HCT116 (cell line): ENCODE results near the gene DDX1. TPM values are rescaled to one million over a fixed set of nuclear protein-coding genes. Genes with fewer than 3 reads are reported as not detected.

Experiments used
- ATAC-seq: fragments of 200-7000 bp; cut with Tn5 transposase; 2 replicates; pipeline ENCODE4 v1.9.1; 2020; ENCODE audit warnings: mild to moderate bottlenecking, moderate library complexity
- BruUV-seq: library from RNA; stranded (reverse); fragments of 400-500 nt; replicated peaks from 2 replicates; lab custom pipeline; 2021; lab: Mats Ljungman, UMichigan
- CTCF ChIA-PET: fragments of 300-600 bp; sonication (Branson Sonifier 250); formaldehyde crosslinking; loops from one replicate; lab custom pipeline; 2021; ENCODE audit warnings: antibody characterized with exemption; lab: Charles Lee
- POLR2A ChIA-PET: fragments of 300-600, 350-600 bp; sonication (Branson Sonifier 250); formaldehyde crosslinking; loops from one replicate; lab custom pipeline; 2021; ENCODE audit warnings: antibody characterized with exemption; lab: Charles Lee
- RAD21 ChIA-PET, 2 experiments: fragments of 300-600 bp; sonication (Branson Sonifier 250); formaldehyde crosslinking; loops; one replicate each; lab custom pipeline; 2023; ENCODE audit warnings: low total read pairs in 2 of 2; ENCODE audit not compliant: uncharacterized antibody in 2 of 2, unreplicated experiment in 2 of 2, low non-redundant PET in 1 of 2; lab: Charles Lee
- DNase-seq: peaks from one replicate; pipeline ENCODE4 v3.0.0-alpha.2; 2010; ENCODE audit warnings: low read depth, low spot score
- H2AFZ ChIP-seq: fragments of 200-600 bp; shearing (Covaris generic), sonication (generic); 2 replicates; pipeline ENCODE4 v1.6.1; 2017; ENCODE audit warnings: low read depth, mixed run types, mixed read lengths, antibody characterized with exemption, low read length; ENCODE audit not compliant: poor library complexity, severe bottlenecking
- H3K27ac ChIP-seq: 2 replicates; pipeline ENCODE4 v1.5.1; 2012; ENCODE audit warnings: low read depth, low read length
- H3K27me3 ChIP-seq: fragments of 200-600 bp; sonication (generic); 2 replicates; pipeline ENCODE4 v1.6.1; 2016; ENCODE audit warnings: mixed run types, low read length, mixed read lengths; ENCODE audit not compliant: insufficient read depth
- H3K36me3 ChIP-seq, 2 experiments: fragments of 200-500 bp in 1 of 2; fragments of 200-600 bp in 1 of 2; sonication (Bioruptor generic) in 1 of 2; sonication (generic) in 1 of 2; 2 replicates each; pipeline versions ENCODE4 v1.5.1 to v1.6.1; 2014 to 2016; ENCODE audit warnings: low read length in 2 of 2, inconsistent platforms in 1 of 2, mixed read lengths in 1 of 2, mixed run types in 1 of 2; ENCODE audit not compliant: insufficient read depth in 2 of 2, control insufficient read depth in 1 of 2
- H3K4me1 ChIP-seq, 2 experiments: fragments of 200-600 bp in 1 of 2; sonication (generic) in 1 of 2; 2 replicates each; pipeline versions ENCODE4 v1.5.1 to v1.6.1; 2012 to 2017; ENCODE audit warnings: low read length in 2 of 2, inconsistent platforms in 1 of 2, mild to moderate bottlenecking in 1 of 2, mixed read lengths in 1 of 2, mixed run types in 1 of 2, moderate library complexity in 1 of 2; ENCODE audit not compliant: insufficient read depth in 2 of 2, control insufficient read depth in 1 of 2
- H3K4me2 ChIP-seq: fragments of 200-600 bp; sonication (generic); 2 replicates; pipeline ENCODE4 v1.6.1; 2017; ENCODE audit warnings: mixed run types, low read length, mixed read lengths
- H3K4me3 ChIP-seq, 2 experiments: fragments of 200-600 bp in 1 of 2; sonication (generic) in 1 of 2; replicated peaks in 1 of 2; 2 replicates each; pipeline ENCODE4 v1.5.1; 2011 to 2016; ENCODE audit warnings: low read length in 2 of 2, control low read depth in 1 of 2, low read depth in 1 of 2, mild to moderate bottlenecking in 1 of 2, mixed read lengths in 1 of 2, mixed run types in 1 of 2
- H3K79me2 ChIP-seq: fragments of 200-600 bp; sonication (generic); 2 replicates; pipeline ENCODE4 v1.6.1; 2017; ENCODE audit warnings: mild to moderate bottlenecking, mixed run types, low read length, moderate library complexity, mixed read lengths; ENCODE audit not compliant: insufficient read depth
- H3K9ac ChIP-seq: fragments of 200-600 bp; sonication (generic); 2 replicates; pipeline ENCODE4 v1.6.1; 2016; ENCODE audit warnings: low read length, mixed read lengths
- H3K9me2 ChIP-seq: fragments of 200-600 bp; sonication (generic), shearing (Covaris generic); 2 replicates; pipeline ENCODE4 v1.6.1; 2017; ENCODE audit warnings: mixed run types, mild to moderate bottlenecking, moderate library complexity; ENCODE audit not compliant: insufficient read depth
- H3K9me3 ChIP-seq, 2 experiments: fragments of 200-500 bp in 1 of 2; fragments of 200-600 bp in 1 of 2; sonication (Bioruptor generic) in 1 of 2; sonication (generic) in 1 of 2; 2 replicates each; pipeline ENCODE4 v1.6.1; 2014 to 2017; ENCODE audit warnings: low read length in 2 of 2, mixed read lengths in 2 of 2, inconsistent platforms in 1 of 2, low read depth in 1 of 2, mild to moderate bottlenecking in 1 of 2, mixed run types in 1 of 2, moderate library complexity in 1 of 2; ENCODE audit not compliant: control insufficient read depth in 1 of 2, insufficient read depth in 1 of 2
- H4K20me1 ChIP-seq: fragments of 200-600 bp; sonication (generic), shearing (Covaris generic); 2 replicates; pipeline ENCODE4 v1.6.1; 2017; ENCODE audit warnings: mixed run types, mild to moderate bottlenecking, moderate library complexity; ENCODE audit not compliant: insufficient read depth
- CBX3 ChIP-seq: IDR thresholded peaks from 2 replicates; pipeline ENCODE4 v1.6.1; 2012; ENCODE audit warnings: low read depth
- CTCF ChIP-seq, 3 experiments: fragments of 200-600 bp in 1 of 3; sonication (generic) in 1 of 3; IDR thresholded peaks in 2 of 3; conservative IDR thresholded peaks in 1 of 3; 2 replicates each; pipeline ENCODE4 v1.5.1; 2012 to 2017; ENCODE audit warnings: low read depth in 2 of 3, low read length in 2 of 3, antibody characterized with exemption in 1 of 3, borderline replicate concordance in 1 of 3, control low read depth in 1 of 3, mild to moderate bottlenecking in 1 of 3, mixed read lengths in 1 of 3, mixed run types in 1 of 3, moderate library complexity in 1 of 3; ENCODE audit not compliant: insufficient read depth in 1 of 3
- EGR1 ChIP-seq: IDR thresholded peaks from 2 replicates; pipeline ENCODE4 v1.6.1; 2012; ENCODE audit warnings: low read depth
- ELF1 ChIP-seq: IDR thresholded peaks from 2 replicates; pipeline ENCODE4 v1.6.1; 2012; ENCODE audit warnings: low read depth, borderline replicate concordance
- EZH2 ChIP-seq: fragments of 200-600 bp; sonication (generic); IDR thresholded peaks from 2 replicates; pipeline ENCODE4 v1.6.1; 2017; ENCODE audit warnings: antibody characterized with exemption, mixed run types
- JUND ChIP-seq: IDR thresholded peaks from 2 replicates; pipeline ENCODE4 v1.6.1; 2012
- MAX ChIP-seq: IDR thresholded peaks from 2 replicates; pipeline ENCODE4 v1.6.1; 2012
- POLR2A ChIP-seq: IDR thresholded peaks from 2 replicates; pipeline ENCODE4 v1.7.0; 2011; ENCODE audit warnings: borderline replicate concordance; ENCODE audit not compliant: insufficient read depth, insufficient read length; ENCODE audit errors: extremely low read depth
- SP1 ChIP-seq: IDR thresholded peaks from 2 replicates; pipeline ENCODE4 v1.6.1; 2012; ENCODE audit warnings: low read depth
- TCF7L2 ChIP-seq: IDR thresholded peaks from 2 replicates; pipeline ENCODE4 v1.7.0; 2011; ENCODE audit warnings: borderline replicate concordance, inconsistent platforms; ENCODE audit not compliant: insufficient read depth, insufficient read length; ENCODE audit errors: extremely low read depth
- YY1 ChIP-seq: IDR thresholded peaks from 2 replicates; pipeline ENCODE4 v1.6.1; 2011; ENCODE audit warnings: low read length, low read depth, moderate library complexity, mild to moderate bottlenecking; ENCODE audit not compliant: insufficient replicate concordance; ENCODE audit errors: extremely low read depth
- intact Hi-C: fragments of 100-400 bp; cut with micrococcal nuclease; formaldehyde crosslinking; loops from 2 replicates; pipeline ENCODE4 v1.10.0; 2022
- total RNA-seq: library from RNA; stranded (reverse); gene quantifications from one replicate; pipeline ENCODE4 v1.2.1, GENCODE V29; 2021; ENCODE audit not compliant: unreplicated experiment
- TF ChIP-seq, protein P1 (sequence below): IDR thresholded peaks from 2 replicates; pipeline ENCODE4 v1.6.1; 2012
- TF ChIP-seq, protein P2 (sequence below): IDR thresholded peaks from 2 replicates; pipeline ENCODE4 v1.6.1; 2011; ENCODE audit warnings: mild to moderate bottlenecking, low read length, moderate library complexity; ENCODE audit not compliant: insufficient replicate concordance; ENCODE audit errors: extremely low read depth

Gene DDX1
- total RNA-seq, 1 experiment from 2014 or later, result 117 TPM

GRCh38 chr2:15664273-15665066 lies 72.8 kb downstream of the DDX1 start:
- ChIA-PET CTCF (no interaction called here), POLR2A (no interaction called here), RAD21 (no interaction called here)
- Histone ChIP-seq H3K9me3 (no peaks in the 10 kb centered on the region), H2AFZ (no peak overlapping the region), H3K4me1 (no peaks in the 10 kb centered on the region), H3K9me2 (no peaks in the 10 kb centered on the region), H3K4me3 (no peak overlapping the region), H3K36me3 (no peaks in the 10 kb centered on the region), H3K27me3 (peaks cover 21% of the 10 kb centered on the region), H3K4me2 (no peak overlapping the region), H3K27ac (no peak overlapping the region), H3K79me2 (no peaks in the 10 kb centered on the region), H4K20me1 (no peaks in the 10 kb centered on the region), H3K9ac (no peak overlapping the region)
- ATAC-seq (no peak), DNase-seq (no peak)
- BruUV-seq, result no TSS peak
- intact Hi-C loops, result no loop called here
- TF ChIP-seq EGR1 (no peak), POLR2A (no peak), CBX3 (no peak), CTCF (IDR thresholded peaks at IDR 0.05 in 2 of 3, conservative IDR thresholded peaks at IDR 0.05 in 1 of 3; ENCODE audit: borderline replicate concordance in 1 of 3, insufficient read depth in 1 of 3, low read depth in 2 of 3, low read length in 2 of 3) (no peak), ELF1 (no peak), MAX (no peak), TCF7L2 (no peak), EZH2 (no peak), SP1 (no peak), YY1 (no peak), JUND (no peak)
- TF ChIP-seq, protein P1, sequence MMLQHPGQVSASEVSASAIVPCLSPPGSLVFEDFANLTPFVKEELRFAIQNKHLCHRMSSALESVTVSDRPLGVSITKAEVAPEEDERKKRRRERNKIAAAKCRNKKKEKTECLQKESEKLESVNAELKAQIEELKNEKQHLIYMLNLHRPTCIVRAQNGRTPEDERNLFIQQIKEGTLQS, result no peak
- TF ChIP-seq, protein P2, sequence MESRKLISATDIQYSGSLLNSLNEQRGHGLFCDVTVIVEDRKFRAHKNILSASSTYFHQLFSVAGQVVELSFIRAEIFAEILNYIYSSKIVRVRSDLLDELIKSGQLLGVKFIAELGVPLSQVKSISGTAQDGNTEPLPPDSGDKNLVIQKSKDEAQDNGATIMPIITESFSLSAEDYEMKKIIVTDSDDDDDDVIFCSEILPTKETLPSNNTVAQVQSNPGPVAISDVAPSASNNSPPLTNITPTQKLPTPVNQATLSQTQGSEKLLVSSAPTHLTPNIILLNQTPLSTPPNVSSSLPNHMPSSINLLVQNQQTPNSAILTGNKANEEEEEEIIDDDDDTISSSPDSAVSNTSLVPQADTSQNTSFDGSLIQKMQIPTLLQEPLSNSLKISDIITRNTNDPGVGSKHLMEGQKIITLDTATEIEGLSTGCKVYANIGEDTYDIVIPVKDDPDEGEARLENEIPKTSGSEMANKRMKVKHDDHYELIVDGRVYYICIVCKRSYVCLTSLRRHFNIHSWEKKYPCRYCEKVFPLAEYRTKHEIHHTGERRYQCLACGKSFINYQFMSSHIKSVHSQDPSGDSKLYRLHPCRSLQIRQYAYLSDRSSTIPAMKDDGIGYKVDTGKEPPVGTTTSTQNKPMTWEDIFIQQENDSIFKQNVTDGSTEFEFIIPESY, result no peak
